Left ventricle myocardium inferior (tissue), 1 donor: ENCODE data around the gene SLC66A1. TPM values are rescaled to one million over a fixed set of nuclear protein-coding genes. Genes with fewer than 3 reads are reported as not detected.

ENCODE experiments used
- DNase-seq: peaks from one replicate; pipeline ENCODE4 v3.0.0-alpha.2; 2020
- H3K27ac ChIP-seq: fragments of 200-600 bp; replicated peaks from 2 replicates; pipeline ENCODE4 v1.8.0; 2021
- H3K27me3 ChIP-seq: fragments of 200-600 bp; 2 replicates; pipeline ENCODE4 v1.8.0; 2021; ENCODE audit warnings: low read depth
- H3K36me3 ChIP-seq: fragments of 200-600 bp; 2 replicates; pipeline ENCODE4 v1.8.0; 2021
- H3K4me1 ChIP-seq: fragments of 200-600 bp; 2 replicates; pipeline ENCODE4 v1.8.0; 2021
- H3K4me3 ChIP-seq: fragments of 200-600 bp; 2 replicates; pipeline ENCODE4 v1.8.0; 2021; ENCODE audit warnings: mild to moderate bottlenecking, moderate library complexity
- H3K9me3 ChIP-seq: fragments of 200-600 bp; replicated peaks from 2 replicates; pipeline ENCODE4 v1.8.0; 2021
- intact Hi-C: fragments of 100-400 bp; cut with micrococcal nuclease; formaldehyde crosslinking; loops from one replicate; pipeline ENCODE4 v1.11.0; 2022
- total RNA-seq: library from RNA; stranded (reverse); fragmentation: NEBNext Ultra II Directional; extraction: Animal tissue kit (Norgen Biotek cat#: 25700); gene quantifications from one replicate; pipeline ENCODE4 v1.2.1, GENCODE V29; 2021
- TF ChIP-seq, protein P1 (sequence below): fragments of 200-600 bp; IDR thresholded peaks from 2 replicates; pipeline ENCODE4 v1.8.0; 2021; ENCODE audit warnings: antibody characterized with exemption, mild to moderate bottlenecking, borderline replicate concordance
- donor health status: DM: no; HTN: yes; CAD: no; lungs with severe emphysema.

Gene SLC66A1
- total RNA-seq, 1 donor from 2014 or later: 5.8 TPM

DNA sequence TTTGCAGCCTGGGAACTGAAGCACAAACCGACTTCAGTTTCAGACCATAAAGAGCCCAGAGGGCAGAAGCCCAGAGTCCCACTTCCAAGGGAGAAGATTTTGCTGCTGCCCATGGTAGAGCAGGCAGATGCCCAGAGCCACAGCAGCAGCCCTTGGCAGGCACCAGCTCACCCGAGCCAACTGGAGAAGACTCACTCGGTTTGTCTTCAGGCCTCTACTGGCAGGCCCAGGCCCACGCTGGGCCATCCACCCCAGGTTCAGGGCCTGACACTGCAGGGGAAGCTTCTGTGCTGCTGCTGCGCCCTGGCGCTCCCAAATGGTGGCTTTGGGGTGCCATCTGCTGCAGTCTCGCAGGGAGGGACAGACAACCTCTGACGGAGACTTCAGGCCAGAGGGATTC is 33.3 kb downstream of the SLC66A1 start:
- intact Hi-C loops: loop anchor here (5.0 kb wide), 1 partner anchor 302 kb away; no protein-coding TSS in a partner anchor
- H3K4me3 ChIP-seq: no peak overlapping the region
- no peak overlapping the region for H3K27ac ChIP-seq
- TF ChIP-seq, protein P1, sequence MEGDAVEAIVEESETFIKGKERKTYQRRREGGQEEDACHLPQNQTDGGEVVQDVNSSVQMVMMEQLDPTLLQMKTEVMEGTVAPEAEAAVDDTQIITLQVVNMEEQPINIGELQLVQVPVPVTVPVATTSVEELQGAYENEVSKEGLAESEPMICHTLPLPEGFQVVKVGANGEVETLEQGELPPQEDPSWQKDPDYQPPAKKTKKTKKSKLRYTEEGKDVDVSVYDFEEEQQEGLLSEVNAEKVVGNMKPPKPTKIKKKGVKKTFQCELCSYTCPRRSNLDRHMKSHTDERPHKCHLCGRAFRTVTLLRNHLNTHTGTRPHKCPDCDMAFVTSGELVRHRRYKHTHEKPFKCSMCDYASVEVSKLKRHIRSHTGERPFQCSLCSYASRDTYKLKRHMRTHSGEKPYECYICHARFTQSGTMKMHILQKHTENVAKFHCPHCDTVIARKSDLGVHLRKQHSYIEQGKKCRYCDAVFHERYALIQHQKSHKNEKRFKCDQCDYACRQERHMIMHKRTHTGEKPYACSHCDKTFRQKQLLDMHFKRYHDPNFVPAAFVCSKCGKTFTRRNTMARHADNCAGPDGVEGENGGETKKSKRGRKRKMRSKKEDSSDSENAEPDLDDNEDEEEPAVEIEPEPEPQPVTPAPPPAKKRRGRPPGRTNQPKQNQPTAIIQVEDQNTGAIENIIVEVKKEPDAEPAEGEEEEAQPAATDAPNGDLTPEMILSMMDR: no peak
- no peaks in the 10 kb centered on the region for H3K9me3 ChIP-seq
- peaks cover 65% of the 10 kb centered on the region for H3K36me3 ChIP-seq
- H3K4me1 ChIP-seq: peaks cover 22% of the 10 kb centered on the region
- no peaks in the 10 kb centered on the region for H3K27me3 ChIP-seq
- no peak for DNase-seq

DNA sequence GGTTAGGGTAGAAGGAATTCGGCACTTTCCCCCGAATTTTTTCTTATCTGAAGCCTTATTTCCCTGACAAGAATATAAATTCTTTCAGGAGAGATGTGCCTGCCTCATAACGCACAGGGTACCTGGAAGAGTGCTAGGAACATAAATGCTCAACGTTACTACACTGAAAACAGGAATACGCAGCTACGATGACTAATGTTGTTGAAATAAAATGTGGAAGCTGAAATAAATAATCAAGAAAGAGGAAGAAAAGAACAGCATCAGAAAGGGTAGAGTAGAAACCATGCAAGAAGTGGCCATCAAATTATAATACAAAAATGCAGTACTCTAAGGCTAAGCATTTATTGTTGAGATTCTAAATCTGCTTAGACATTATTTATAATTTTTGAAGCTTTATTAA is 33.9 kb downstream of the SLC66A1 start:
- intact Hi-C loops: loop anchor here (5.0 kb wide), 1 partner anchor 301 kb away; no protein-coding TSS in a partner anchor
- Histone ChIP-seq H3K4me1 (peaks cover 22% of the 10 kb centered on the region), H3K9me3 (no peaks in the 10 kb centered on the region), H3K36me3 (peaks cover 62% of the 10 kb centered on the region), H3K27me3 (no peaks in the 10 kb centered on the region), H3K4me3 (no peak overlapping the region), H3K27ac (no peak overlapping the region)
- TF ChIP-seq, protein P1: no peak
- no peak for DNase-seq

DNA sequence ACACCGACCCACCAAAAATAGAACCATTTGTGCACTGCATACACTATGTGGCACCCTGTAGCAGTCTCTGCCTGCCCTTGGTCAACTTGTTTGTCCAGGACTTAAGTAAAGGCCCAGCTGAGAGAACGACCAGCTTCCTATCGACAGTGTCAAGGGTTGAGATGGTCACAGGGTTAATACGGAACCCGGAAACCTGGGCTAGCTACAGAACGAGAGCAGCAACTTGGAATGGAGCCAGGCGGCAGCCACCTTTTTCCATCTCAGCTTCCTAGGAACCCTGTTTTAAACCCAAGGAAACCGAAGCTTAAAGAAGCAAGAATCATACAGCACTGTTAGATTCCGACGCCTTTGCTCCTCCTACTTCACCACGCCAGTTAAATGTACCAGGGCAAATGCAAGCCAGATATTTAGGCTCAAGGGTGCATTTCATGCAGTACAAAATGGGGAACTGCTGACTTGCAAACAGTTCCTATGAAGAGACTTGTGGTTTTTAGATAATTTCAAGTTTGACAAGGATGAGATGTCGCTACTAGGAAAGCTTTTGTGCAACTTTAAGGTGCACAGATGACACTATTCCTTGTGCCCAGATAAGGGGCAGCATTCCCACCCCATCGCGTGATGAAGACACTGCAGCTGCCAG is 35.5 kb downstream of the SLC66A1 start:
- intact Hi-C loops: loop anchor here (5.0 kb wide), 1 partner anchor 300 kb away; no protein-coding TSS in a partner anchor

DNA sequence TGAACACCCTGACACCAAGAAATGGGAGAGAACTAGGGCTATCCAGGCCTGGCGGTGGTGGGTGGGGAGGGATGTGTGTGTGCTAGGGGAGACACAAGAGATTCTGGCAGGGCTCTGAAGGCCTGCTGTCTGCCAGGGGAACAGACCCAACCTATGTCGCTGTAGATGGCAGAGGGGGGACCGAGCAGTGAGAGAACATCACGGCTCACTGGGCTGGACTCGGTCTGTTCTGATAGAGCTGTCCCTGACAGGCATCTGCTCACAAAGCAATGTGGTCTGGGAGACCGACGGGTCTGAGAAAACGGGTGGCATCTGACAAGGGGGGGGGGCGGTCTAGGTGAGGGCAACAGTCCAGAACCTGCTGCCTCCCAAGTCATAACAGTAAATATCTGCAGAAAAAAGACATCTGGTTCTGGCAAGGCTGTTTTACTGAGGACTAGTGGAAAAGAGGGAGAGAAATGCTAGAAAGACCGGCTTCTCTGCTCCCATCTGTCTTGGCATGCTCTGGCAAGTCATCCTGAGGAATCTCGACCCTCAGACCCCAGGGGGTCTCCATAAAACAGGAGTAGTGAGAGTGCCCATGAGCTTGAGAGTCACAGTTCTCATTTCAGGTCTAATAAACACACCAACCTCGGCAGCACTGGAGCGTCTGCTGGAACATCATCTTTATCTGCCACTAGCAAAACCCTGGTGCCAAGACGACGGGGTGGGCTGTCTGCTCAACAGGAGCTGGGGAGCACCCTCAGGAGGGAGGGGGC is 36.5 kb downstream of the SLC66A1 start:
- Histone ChIP-seq H3K27ac (no peak overlapping the region), H3K4me1 (peaks cover 10% of the 10 kb centered on the region), H3K36me3 (peaks cover 66% of the 10 kb centered on the region), H3K9me3 (no peaks in the 10 kb centered on the region), H3K4me3 (no peak overlapping the region), H3K27me3 (no peaks in the 10 kb centered on the region)
- DNase-seq: no peak
- intact Hi-C loops: loop anchor here (5.0 kb wide), 1 partner anchor 299 kb away; no protein-coding TSS in a partner anchor
- TF ChIP-seq, protein P1: no peak

More for the DNA sequence above, 35.5 kb downstream of the SLC66A1 start:
- Histone ChIP-seq H3K4me1 (peaks cover 10% of the 10 kb centered on the region), H3K9me3 (no peaks in the 10 kb centered on the region), H3K4me3 (no peak overlapping the region), H3K27me3 (no peaks in the 10 kb centered on the region), H3K36me3 (peaks cover 66% of the 10 kb centered on the region), H3K27ac (no peak overlapping the region)
- TF ChIP-seq, protein P1: no peak
- no peak for DNase-seq

DNA sequence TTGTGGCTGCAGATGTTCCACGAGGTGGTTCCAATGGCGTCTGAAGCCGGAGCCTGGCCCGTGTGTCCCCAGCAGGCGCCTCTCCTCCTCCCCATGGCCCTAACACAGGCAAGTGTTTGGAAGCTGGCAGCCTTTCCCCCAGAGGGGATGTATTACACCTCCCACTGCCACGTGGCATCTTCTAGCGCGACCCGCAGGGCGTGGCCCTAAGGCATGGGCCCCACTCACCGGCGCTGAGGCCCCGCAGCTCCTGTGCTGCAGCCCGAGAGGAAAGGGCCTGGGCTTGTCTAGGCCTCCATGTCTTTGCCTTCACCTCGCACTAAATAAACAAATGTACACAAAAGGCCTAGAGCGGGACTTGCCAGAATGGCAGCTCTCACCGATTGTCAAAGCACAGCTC is 37.9 kb downstream of the SLC66A1 start:
- H3K27ac ChIP-seq: no peak overlapping the region
- no peaks in the 10 kb centered on the region for H3K9me3 ChIP-seq
- no peak for DNase-seq
- TF ChIP-seq, protein P1: no peak
- peaks cover 66% of the 10 kb centered on the region for H3K36me3 ChIP-seq
- no peak overlapping the region for H3K4me3 ChIP-seq
- H3K4me1 ChIP-seq: no peaks in the 10 kb centered on the region
- intact Hi-C loops: loop anchor here (5.0 kb wide), 1 partner anchor 297 kb away; no protein-coding TSS in a partner anchor
- H3K27me3 ChIP-seq: no peaks in the 10 kb centered on the region
